Ishikawa (cell line): ENCODE data around the gene NRG2.

Experiments
- EP300 ChIP-seq: IDR thresholded peaks from 2 replicates; pipeline ENCODE4 v1.6.1; 2012; ENCODE audit warnings: borderline replicate concordance
- RAD21 ChIP-seq: IDR thresholded peaks from 2 replicates; pipeline ENCODE4 v1.6.1; 2012; ENCODE audit warnings: low read depth
- TAF1 ChIP-seq: IDR thresholded peaks from 2 replicates; pipeline ENCODE4 v1.6.1; 2012; ENCODE audit warnings: low read depth, mild to moderate bottlenecking

DNA sequence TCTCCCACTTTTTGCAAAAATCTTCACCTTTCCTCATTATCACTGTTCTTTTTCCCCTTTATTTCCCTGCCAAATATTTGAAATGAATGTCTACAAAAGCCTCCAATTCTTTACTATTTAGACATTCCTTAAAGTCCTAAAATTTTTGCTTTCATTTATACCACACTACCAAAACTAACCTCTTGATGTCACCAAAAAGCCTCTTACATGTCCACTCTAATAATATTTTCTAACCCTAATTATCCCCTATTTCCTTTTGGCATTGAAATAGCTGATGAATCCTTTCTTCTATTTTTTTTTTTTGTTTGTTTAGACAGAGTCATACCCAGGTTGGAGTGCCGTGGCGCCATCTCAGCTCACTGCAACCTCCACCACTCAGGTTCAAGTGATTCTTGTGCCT, 32.3 kb upstream of the NRG2 start:
- peak; percentile 23; the same call in 1 of the 2 replicates for TF ChIP-seq RAD21
- TF ChIP-seq TAF1, result no peak
- TF ChIP-seq EP300, result no peak
